ENCODE measurements around the gene TRIM10. TPM values are rescaled to one million over a fixed set of nuclear protein-coding genes. Genes with fewer than 3 reads are reported as not detected.

The TRIM10 gene
- total RNA-seq, 4 donors from 2014 or later: not detected

GRCh38 chr6:30144811-30145210 lies 16.2 kb downstream of the TRIM10 start:
- no peak for TF ChIP-seq CTCF (IDR thresholded peaks at IDR 0.05; ENCODE audit: low read depth)

- no peak for TF ChIP-seq CTCF (IDR thresholded peaks at IDR 0.05; ENCODE audit: low read depth)
Observed at GRCh38 chr6:30143780-30144179, 17.2 kb downstream of the TRIM10 start.

GRCh38 chr6:30142665-30143064 lies 18.3 kb downstream of the TRIM10 start:
- no peak for TF ChIP-seq CTCF (IDR thresholded peaks at IDR 0.05; ENCODE audit: low read depth)

GRCh38 chr6:30136570-30137286 lies 24.3 kb downstream of the TRIM10 start:
- TF ChIP-seq CTCF (IDR thresholded peaks at IDR 0.05; ENCODE audit: low read depth): no peak

- no peak for TF ChIP-seq CTCF (IDR thresholded peaks at IDR 0.05; ENCODE audit: low read depth)
Observed at GRCh38 chr6:30135757-30136156, 25.3 kb downstream of the TRIM10 start, which contains the start of gene TRIM40. Gene TRIM40, plus strand, starts transcription at chr6:30136140. Its CDS starts 897 bp downstream, at chr6:30137037.

- no peak for TF ChIP-seq CTCF (IDR thresholded peaks at IDR 0.05; ENCODE audit: low read depth)
Observed at GRCh38 chr6:30135147-30135546, 25.9 kb downstream of the TRIM10 start.

DNA sequence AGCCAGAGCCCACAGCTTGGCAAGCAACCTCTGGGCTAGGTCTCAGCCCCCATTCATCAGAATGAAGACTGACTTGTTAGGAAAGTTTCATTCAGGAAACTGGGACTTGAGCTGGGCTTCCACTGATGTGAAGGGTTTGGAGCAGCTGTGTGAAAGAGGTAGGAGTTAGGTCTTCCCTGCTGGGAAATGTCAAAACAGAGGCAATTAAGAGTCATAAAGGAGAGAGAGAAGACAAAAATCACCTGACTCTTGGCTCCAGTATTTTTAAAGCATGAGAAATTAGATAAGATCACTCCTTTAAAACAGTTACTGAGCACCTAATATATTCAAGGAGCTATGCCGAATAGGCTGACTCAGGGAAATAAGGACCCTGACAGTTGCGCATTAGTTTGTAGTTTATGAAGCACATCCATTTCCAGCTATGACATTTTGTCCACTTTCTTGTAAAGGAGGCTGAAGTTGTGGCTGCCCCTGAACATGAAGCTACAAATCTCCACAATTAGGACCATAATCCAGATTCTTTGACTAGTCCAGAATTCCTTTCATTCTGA lies 29.0 kb downstream of the TRIM10 start:
- TF ChIP-seq CTCF (IDR thresholded peaks at IDR 0.05; ENCODE audit: low read depth): no peak
